Activated CD8-positive, alpha-beta memory T cell treated with anti-CD3 and anti-CD28 coated beads for 1 hour (primary cell): Measurements from ENCODE around the gene PDK2.
A peak's percentile ranks its signal among the peaks of the same experiment; 100 is the strongest.

Experiments used
- DNase-seq, 2 donors: peaks; one replicate each; pipeline ENCODE4 v3.0.0-alpha.2; 2020; ENCODE audit warnings: low read depth in 1 of 2; ENCODE audit errors: extremely low read depth in 1 of 2

PDK2 gene

DNA sequence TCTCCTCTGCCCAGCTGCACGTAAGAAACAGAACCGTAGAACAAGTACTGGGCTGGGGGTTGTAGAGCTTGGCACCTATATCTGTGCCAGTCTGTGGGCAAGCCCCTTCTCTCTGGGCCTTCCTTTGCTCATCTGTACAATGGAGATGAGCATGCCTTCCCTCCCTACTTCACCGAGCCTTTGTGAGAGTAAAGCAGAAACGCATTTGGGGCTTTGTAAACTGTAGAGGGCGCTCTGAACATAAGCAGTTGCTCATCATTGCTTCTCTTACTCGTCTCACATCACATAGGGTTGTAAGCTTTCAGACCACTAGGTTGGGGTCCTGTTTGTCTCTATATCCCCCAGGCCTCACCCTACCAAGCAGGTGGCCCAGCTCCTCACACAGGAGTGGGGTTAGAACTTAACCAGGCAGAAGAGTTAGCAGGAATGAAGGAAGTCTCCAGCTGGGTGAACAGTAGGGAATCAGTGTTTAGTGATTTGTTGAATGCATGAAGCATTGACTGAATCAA, 19.8 kb downstream of the PDK2 start:
- no peak for DNase-seq

DNA sequence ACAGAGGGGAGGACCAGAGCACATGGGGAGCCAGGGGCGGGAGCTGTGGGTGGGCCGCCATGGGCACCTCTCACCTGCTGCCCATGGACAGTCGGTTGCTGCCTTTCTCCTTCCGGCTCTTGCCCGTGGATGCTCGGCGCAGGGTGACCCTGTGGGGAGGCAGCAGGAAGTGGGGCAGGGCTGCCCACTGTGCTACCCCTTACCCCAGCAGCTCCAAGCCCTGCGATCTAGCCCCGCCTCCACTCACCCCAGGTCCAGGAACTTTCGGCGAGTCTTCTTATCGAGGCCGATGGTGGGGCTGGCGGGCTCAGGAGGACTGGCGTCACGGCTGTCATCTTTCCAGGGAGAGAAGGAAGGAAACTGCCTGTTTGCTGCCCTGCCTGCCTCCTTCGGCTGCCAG, 20.6 kb downstream of the PDK2 start:
- no peak for DNase-seq

DNA sequence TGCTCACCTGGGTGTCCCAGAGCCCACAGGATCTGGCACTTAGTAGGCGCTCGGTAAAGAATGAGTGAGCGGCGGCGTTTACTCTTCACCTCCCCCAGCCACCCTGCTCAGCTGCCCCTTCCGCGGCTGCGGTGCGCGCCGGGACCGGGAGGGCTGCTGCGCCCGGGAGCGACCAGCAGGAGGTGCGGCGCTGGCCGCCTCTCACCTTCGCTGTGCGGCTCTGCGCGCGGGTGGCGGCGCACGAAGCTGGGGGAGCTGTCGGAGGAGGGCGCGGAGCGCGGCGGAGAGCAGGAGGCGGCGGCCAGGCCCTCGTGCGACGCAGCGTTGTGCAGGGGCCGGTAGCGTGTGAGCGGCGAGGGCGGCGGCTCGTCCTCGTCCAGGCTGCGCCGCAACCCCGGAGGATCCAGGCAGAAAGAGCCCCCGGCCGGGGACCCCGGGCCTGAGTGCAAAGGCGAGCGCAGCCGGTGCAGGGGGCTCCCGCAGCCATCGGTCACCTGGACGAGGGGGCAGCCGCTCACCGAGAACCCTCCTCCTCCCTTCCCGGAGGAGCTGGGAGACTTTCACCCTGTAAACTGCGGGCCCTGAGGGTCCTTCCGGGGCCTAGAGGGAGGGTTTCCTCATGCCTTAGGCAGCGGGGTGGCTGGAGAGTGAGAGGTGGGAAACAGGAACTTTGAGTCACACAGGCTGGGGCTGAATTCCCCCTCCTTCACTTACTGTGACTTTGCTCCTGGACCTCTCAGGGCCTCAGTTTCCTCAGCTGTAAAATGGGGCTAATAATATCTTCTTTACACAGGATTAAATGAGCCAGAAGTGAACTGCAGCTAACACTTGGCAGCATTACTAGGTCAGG, 22.3 kb downstream of the PDK2 start:
- peak in 1 of 2 donors; percentile 53 for DNase-seq

DNA sequence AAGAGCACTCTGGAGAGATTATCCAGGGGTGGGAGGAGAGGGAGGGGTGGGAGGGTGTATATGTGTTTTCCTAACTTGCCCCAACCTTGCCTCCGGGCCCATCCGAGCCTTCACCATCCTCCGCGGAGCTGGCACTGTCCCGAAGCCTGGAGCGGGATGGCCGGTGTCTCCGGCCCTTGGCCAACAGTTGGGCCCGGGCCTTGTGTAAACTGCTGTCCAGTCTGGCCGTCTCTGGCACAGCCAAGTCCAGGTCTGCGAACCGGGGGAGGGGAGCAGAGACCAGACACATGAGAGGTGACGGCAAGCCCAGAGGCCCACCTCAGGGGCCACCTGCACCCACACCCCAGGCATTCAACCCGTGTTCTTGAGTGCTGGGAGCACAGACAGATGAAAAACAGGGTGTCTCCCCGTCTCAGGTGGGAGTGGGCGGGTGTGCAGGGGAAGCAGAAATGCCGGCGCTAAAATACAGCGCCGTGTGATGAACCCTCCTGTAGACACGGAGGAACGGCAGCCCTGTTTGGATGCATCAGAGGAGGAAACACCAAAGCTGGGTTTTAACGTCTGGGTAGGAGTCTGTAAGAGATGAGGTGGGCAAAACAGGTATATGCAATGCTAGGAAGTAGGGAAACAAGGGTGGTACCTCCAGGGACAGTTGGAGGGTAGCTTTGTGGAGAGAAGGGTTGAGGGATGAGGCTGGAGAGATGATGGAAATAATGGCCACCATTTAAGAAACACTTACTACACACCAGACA, 23.1 kb downstream of the PDK2 start:
- DNase-seq = no peak

- DNase-seq = no peak
Measured at GRCh38 chr17:50118828-50119218, 23.7 kb downstream of the PDK2 start.

DNA sequence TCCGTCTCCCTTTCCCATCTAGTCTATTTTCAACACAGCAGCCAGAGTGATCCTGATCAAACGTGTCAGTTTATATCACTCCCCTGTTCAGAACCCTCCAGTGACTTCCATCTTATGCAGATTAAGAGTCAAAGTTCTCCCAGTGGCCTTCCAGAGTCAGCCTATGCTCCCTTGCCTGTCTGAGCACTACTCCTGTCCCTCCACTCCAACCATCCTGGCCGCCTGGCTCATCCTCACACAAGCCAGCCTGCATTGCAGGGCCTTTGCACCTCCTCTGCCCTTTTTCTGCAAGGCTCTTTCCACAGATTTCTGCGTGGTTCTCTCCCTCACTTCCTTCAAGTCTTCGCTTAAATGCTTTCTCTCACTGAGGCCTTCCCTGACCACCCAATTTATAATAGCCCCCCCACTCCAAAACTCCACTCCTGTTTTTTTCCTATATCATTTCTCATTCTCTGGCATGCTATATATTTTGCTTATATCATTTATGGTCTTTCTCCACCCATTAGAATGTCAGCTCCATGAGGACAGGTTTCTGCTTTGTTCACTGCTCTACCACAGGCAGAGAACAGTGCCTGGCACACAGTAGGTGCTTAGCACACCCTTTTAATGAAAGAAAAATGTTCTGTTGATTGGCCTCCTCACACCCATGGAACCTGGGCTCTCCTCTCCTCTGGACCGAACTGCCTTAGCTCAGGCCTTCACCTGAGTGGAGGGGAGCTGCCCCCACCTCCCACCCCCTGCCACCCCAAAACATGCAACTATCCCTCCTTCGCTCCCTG, 25.5 kb downstream of the PDK2 start:
- no peak for DNase-seq

DNA sequence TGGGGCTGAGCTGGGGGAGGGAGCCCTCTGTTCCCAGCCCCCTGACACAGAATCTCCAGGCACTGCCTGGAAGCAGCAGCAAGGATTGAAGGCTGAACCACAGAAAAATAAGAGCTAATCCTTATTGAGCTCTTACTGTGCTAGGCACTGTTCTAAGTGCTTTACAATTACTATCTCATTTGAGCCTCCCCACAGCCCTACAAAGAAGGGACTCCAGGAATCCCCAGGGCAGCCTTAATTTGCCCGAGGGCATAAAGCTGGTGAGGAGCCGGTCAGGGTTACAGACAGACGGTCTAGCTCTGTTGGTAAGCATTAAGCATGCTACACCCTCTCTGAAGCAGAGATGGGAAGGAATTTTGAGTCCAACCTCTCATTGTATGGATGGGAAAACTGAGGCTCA, 27.8 kb downstream of the PDK2 start:
- no peak for DNase-seq

GRCh38 chr17:50123649-50124349, 28.6 kb downstream of the PDK2 start:
- no peak for DNase-seq

GRCh38 chr17:50125420-50125997, 30.4 kb downstream of the PDK2 start:
- no peak for DNase-seq

GRCh38 chr17:50127697-50128361, 32.7 kb downstream of the PDK2 start:
- DNase-seq = no peak

- no peak for DNase-seq
Measured at GRCh38 chr17:50128441-50129352, 33.5 kb downstream of the PDK2 start.

- DNase-seq = no peak
Measured at GRCh38 chr17:50129353-50129727, 34.2 kb downstream of the PDK2 start.

DNA sequence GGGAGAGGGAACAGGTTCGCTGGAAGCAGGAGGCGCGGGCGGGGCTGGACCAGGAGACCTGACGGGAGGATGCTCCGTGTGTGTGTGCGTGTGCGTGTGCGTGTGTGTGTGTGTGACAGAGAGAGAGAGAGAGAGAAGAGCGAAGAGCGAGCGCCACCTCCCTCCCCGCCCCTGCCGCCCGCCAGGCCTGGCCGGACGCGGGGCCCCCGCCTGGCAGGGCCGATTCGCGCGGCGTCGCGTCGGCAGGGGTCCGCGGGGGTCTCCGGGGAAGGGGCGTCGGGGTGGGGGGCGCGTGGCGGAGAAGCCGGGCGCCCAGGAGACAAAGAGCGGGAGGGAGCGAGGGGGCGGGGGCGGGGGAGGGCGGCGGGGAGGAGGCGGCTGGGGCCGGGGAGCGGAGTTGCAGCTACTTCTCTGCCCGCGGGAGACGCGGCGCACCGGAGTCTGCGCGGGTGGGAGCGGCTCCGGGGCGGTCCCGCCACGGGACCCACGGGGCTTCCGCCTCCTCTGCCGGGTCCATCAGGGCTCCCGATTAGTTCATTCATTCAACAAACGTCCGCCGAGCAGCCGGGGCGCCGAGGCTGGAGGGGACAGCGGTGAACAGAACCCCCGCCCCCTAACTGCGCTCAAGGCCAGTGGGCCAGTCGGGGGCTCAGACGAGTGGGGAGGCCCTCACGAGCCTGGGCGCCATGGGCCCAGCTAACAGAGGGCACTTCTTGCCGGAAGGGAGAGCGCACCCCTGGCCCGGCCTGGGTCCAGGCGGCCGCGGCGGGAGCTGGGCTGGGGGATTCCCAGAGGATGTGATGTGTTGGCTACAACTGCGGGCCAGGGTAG, 34.8 kb downstream of the PDK2 start, which contains the start of gene SAMD14:
TSS of gene SAMD14 (minus strand) at position 433 of the 831 bp plus-strand sequence. CDS start 5,201 bp downstream, outside the sequence.
- DNase-seq = no peak

DNA sequence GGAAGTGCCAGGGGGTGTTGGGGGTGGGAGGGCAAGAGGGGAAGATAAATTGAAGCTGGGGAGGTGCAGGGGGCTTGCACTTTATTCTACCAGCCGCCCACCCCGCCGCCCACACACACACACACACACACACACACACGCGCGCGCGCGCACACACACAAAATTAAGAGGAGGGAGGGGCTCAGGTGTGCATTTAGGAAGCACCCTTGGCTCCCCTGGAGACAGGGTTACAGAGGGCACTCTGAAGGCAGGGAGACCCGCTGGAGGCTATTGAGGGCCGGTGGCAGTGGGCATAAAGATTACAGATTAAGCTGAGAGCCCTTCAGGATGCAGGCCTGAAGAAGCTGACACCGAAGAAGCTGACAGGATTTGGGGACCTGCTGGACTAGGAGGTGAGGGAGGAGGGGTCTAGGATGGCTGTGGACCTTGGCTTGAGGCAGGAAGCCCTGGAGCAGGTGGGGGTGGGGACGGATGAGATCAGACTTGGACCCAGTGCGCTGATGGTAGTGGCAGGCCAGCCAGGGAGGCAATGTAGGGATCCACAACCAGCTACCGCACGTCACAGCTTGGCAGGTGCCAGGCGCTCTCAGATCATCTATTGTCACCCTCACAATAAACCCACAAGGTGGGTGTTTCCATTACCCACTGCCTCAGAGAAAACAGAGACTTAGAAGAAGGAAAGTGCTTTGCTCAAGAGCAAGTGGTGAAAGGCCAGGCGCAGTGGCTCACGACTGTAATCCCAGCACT, 35.6 kb downstream of the PDK2 start:
- DNase-seq = no peak

GRCh38 chr17:50132104-50132794, 37.1 kb downstream of the PDK2 start:
- no peak for DNase-seq

GRCh38 chr17:50133028-50133768, 38.0 kb downstream of the PDK2 start:
- no peak for DNase-seq
